Naive B cell (primary cell): ENCODE results near the gene ENTREP3. TPM values are rescaled to one million over a fixed set of nuclear protein-coding genes. Genes with fewer than 3 reads are reported as not detected.
"Not testable (repeated sequence)": the region's sequence is repeated elsewhere in the genome, so short reads cannot be mapped to it uniquely, and the experiment has no call there.

Source experiments
- ATAC-seq, 2 donors: fragments of 150-1000 bp; cut with Tn5 transposase; 2 replicates each; pipeline ENCODE4 v1.10.0; 2021; ENCODE audit warnings: low read depth in 2 of 2, mild to moderate bottlenecking in 2 of 2, moderate library complexity in 2 of 2
- DNase-seq: peaks from one replicate; pipeline ENCODE4 v3.0.0; 2022
- H3K27ac Mint-ChIP-seq, 6 donors: one replicate each; pipeline ENCODE4 v1.8.0; 2020 to 2022; ENCODE audit warnings: mild to moderate bottlenecking in 6 of 6, mixed read lengths in 6 of 6, moderate library complexity in 5 of 6, inconsistent platforms in 2 of 6
- H3K27me3 Mint-ChIP-seq, 3 donors: one replicate each; pipeline ENCODE4 v1.8.0; 2021 to 2022; ENCODE audit warnings: mixed read lengths in 3 of 3, mild to moderate bottlenecking in 1 of 3
- H3K36me3 Mint-ChIP-seq, 2 donors: one replicate each; pipeline ENCODE4 v1.8.0; 2020 to 2022; ENCODE audit warnings: mixed read lengths in 2 of 2, inconsistent platforms in 1 of 2, mild to moderate bottlenecking in 1 of 2
- H3K4me1 Mint-ChIP-seq, 3 donors: one replicate each; pipeline ENCODE4 v1.8.0; 2020 to 2022; ENCODE audit warnings: mixed read lengths in 3 of 3, inconsistent platforms in 1 of 3, mild to moderate bottlenecking in 1 of 3, moderate library complexity in 1 of 3
- H3K4me3 Mint-ChIP-seq, 8 donors: one replicate each; pipeline ENCODE4 v1.8.0; 2020 to 2022; ENCODE audit warnings: mild to moderate bottlenecking in 8 of 8, mixed read lengths in 8 of 8, moderate library complexity in 8 of 8, inconsistent platforms in 2 of 8
- H3K9me3 Mint-ChIP-seq, 7 donors: one replicate each; pipeline ENCODE4 v1.8.0; 2020 to 2022; ENCODE audit warnings: mixed read lengths in 7 of 7, mild to moderate bottlenecking in 5 of 7, inconsistent platforms in 2 of 7, moderate library complexity in 1 of 7
- polyA plus RNA-seq, 6 donors: library from polyadenylated mRNA; unstranded; fragments of 300-500 nt; fragmentation: Illumina TruSeq; gene quantifications; one replicate each; pipeline ENCODE4 v1.2.3, GENCODE V29; 2021; ENCODE audit warnings: low read depth in 6 of 6

The ENTREP3 gene
- polyA plus RNA-seq, 6 donors from 2014 or later, result 0.54 to 1.7 (median 1.2) TPM

DNA sequence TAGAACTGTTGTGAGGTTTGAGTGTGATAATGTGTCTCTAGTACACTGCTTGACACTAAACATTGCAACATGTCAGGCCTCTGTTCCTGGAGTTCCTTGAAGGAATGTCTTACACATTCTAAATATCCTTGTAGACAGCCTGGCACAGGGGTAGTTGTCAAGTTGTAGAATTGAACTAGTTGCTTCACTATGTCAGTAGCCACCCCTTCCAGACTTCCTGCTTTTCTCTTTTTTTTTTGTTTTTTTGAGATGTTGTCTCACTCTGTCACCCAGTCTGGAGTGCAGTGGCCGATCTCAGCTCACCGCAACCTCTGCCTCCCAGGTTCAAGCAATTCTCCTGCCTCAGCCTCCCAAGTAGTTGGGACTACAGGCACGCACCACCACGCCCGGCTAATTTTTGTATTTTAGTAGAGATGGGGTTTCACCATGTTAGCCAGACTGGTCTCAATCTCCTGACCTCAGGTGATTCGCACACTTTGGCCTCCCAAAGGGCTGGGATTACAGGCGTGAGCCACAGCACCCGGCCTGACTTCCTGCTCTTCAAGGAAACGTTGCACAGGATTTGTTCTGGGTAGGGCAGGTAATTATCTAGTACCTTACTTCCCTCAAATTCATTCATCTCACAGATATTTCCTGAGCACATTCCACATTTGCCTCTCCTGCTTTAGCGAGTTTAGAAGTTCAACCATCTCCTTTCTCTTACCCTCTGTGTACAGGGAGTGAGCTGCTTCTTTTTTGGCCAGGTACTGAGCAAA lies 34.9 kb downstream of the ENTREP3 start:
- not testable (repeated sequence) for H3K9me3 Mint-ChIP-seq, ATAC-seq, H3K36me3 Mint-ChIP-seq, H3K27ac Mint-ChIP-seq, H3K4me3 Mint-ChIP-seq, DNase-seq, H3K27me3 Mint-ChIP-seq
- peaks cover 16 to 32% (median 18%) of the 10 kb centered on the region in 3 donors for H3K4me1 Mint-ChIP-seq

DNA sequence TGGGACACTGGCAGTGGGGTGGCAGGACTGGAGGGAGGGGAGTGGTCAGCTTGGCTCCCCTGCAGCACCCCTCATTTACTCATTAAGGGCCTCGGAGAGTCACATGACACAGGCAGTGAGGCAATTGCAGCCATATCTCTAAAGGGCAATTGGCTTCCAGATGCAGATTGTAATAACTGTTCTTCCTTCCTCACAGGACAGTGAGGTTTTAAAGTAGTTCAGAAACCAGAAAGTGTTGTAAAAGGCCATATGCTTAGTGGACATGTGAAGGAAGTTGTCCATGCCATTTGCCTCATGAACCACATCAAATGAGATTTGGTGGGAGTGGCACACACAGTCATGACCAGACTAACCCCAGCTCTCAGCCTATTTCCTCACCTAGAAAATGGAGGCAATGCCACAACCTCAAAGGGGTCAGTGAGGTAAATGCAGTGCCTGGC lies 35.7 kb downstream of the ENTREP3 start:
- no peak for DNase-seq

DNA sequence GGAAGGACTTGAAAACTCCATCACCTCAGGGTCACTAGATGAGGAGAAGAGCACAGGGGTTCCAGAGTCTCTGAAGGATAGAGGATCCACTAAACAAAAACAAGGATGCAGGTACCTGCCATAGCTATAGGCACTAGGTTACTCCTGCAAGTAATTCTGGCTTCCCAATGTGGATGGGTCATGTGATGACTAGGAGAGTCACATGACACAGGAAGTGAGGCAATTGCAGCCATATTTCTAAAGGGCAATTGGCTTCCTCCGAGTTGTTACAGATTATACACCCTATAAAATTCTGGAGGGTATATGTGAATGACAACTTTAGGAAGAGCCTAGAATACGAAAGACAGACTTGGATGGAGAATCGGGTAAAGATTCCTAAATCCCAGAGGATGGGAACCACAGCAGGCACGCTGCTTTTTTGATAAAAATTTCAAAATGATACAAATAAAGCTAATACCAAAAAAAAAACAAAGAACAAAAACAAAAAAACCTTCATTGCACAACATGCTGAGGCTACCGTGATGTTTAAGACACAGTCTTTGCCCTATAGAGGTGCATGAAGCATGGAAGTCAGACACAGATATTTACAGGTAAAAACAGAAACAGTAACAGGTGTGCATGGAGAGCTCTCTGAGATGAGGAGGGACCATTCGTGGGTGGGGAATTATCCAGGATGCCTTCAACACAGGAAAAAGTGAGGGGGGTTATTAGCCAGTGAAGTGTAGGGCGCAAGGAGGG lies 36.3 kb downstream of the ENTREP3 start:
- ATAC-seq, result no peak
- Mint-ChIP-seq H3K36me3 (no peaks in the 10 kb centered on the region), H3K27ac (no peak overlapping the region), H3K4me3 (no peak overlapping the region), H3K4me1 (peaks cover 7 to 20% (median 10%) of the 10 kb centered on the region in 3 donors), H3K27me3 (no peaks in the 10 kb centered on the region), H3K9me3 (no peaks in the 10 kb centered on the region)
- no peak for DNase-seq

More for the DNA sequence above, 35.7 kb downstream of the ENTREP3 start:
- Mint-ChIP-seq H3K27me3 (no peaks in the 10 kb centered on the region), H3K27ac (no peak overlapping the region), H3K4me3 (no peak overlapping the region), H3K9me3 (no peaks in the 10 kb centered on the region), H3K36me3 (no peaks in the 10 kb centered on the region), H3K4me1 (peaks cover 12 to 26% (median 14%) of the 10 kb centered on the region in 3 donors)
- ATAC-seq, result no peak

DNA sequence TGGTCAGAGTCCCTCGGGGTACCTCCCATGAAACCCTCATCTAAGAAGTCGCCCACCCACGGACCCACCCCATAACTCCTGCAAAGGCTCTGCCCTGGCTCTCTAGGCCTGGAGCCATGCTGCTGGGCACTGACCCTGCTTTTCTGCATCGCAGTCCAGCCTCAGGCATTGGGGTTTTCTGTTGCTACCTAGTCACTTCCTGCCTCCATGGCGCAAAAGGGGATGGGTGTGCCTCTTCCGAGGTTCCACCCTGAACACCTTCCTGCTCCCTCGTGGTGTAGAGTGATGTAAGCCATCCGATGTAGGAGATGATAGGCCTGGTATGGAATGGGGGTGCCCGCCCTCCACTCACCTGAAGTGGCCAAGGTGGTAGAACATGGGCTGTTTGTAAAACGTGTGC lies 40.6 kb downstream of the ENTREP3 start:
- not testable (repeated sequence) for H3K9me3 Mint-ChIP-seq, H3K27ac Mint-ChIP-seq, ATAC-seq, H3K36me3 Mint-ChIP-seq, H3K4me3 Mint-ChIP-seq, H3K27me3 Mint-ChIP-seq, DNase-seq, H3K4me1 Mint-ChIP-seq

DNA sequence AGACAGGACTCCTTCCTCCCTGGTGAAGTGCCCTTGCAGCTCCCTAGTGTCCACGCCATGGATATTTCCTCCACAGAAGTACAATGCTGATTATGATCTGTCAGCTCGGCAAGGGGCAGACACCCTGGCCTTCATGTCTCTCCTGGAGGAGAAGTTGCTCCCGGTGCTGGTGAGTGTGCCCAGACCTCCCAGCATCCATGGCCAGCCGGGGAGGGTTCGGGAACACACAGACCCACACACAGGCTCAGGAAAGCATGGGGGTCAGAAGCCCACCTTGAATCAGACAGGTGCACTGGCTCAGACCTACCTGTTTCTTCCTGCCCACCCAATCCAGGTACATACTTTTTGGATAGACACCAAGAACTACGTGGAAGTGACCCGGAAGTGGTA lies 43.2 kb downstream of the ENTREP3 start:
- H3K36me3 Mint-ChIP-seq, DNase-seq, H3K27ac Mint-ChIP-seq, ATAC-seq, H3K4me3 Mint-ChIP-seq, H3K27me3 Mint-ChIP-seq, H3K9me3 Mint-ChIP-seq: not testable (repeated sequence)
- peaks cover 12 to 22% (median 17%) of the 10 kb centered on the region in 3 donors for H3K4me1 Mint-ChIP-seq

DNA sequence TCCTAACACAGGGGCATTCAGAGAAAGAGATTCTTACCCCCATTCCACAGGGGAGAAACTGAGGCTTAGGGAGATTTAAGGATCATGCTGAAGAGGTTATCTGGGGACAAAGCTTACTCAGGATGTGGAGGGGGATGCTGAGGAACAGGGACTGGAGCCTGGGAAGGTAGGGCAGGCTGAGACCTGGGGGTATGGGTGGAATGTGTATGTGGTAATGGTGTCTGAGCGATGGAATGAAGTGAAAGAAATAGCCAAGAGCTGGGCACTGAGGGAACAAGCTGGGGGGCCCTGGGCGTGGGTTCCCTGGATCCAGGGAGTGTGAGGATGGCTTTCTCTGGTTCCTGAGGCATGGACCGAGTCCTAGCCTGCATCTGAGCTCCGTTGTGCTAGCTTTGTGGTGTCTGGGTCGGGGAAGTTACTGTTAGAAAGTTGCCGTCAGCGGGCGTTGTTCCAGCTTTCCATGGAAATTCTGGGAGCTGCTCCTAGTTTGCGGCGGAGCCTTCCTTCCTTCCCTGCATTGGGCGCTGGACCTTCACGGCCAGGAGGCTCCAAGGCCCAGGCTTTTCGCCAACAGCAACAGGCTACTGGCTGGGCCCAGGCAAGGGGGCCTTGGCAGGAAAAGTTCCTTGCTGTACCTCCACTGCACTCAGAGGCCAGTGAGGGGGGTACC lies 43.8 kb downstream of the ENTREP3 start:
- ATAC-seq, H3K36me3 Mint-ChIP-seq, H3K27ac Mint-ChIP-seq, H3K27me3 Mint-ChIP-seq, H3K9me3 Mint-ChIP-seq, DNase-seq: not testable (repeated sequence)
- Mint-ChIP-seq H3K4me1 (peaks cover 17 to 26% (median 20%) of the 10 kb centered on the region in 3 donors), H3K4me3 (peak overlapping the region in 4 of 8 donors; percentile 30 to 95 (median 56))

DNA sequence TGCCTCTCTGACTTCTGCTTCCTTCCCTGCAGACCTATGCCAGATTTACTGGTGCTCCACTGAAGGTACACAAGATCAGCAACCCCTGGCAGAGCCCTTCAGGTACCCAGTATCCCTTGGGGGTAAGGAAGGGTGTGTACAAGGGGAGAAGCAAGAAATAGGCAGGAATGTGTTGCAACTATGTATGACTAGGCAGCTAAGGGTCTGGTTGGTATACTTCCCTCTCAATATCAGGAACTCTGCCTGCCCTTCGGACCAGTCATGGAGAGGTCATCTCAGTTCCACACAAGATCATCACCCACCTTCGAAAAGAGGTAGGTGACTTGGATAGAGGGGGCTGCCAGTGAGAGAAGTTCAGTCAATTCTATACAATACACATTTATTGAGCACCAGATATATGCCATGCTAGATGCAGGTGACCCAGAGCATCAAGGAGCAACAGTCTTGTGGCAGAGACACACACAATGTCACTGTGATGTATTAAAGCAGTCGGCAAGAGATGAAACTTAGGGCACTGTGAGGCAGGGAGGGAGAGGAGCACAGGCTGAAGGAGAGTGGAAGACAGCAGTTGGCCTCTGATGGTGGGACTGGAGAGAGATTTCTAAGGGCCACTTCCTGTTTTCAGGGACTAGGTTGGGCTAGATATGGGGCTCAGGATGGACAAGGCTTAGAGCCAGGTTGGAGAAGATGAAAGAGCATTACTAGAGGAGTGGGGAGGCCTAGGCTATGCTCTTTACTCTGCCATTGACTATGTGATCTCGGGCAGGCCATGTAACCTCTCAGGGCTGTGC lies 44.8 kb downstream of the ENTREP3 start:
- Mint-ChIP-seq H3K4me3 (peak overlapping the region; percentile 18 to 95 (median 51)), H3K4me1 (peaks cover 17 to 26% (median 20%) of the 10 kb centered on the region in 3 donors), H3K27ac (peak overlapping the region in 4 of 6 donors; percentile 14 to 42 (median 28)), H3K27me3 (no peaks in the 10 kb centered on the region), H3K9me3 (no peaks in the 10 kb centered on the region), H3K36me3 (no peaks in the 10 kb centered on the region)
- DNase-seq (no peak), ATAC-seq (no peak)

DNA sequence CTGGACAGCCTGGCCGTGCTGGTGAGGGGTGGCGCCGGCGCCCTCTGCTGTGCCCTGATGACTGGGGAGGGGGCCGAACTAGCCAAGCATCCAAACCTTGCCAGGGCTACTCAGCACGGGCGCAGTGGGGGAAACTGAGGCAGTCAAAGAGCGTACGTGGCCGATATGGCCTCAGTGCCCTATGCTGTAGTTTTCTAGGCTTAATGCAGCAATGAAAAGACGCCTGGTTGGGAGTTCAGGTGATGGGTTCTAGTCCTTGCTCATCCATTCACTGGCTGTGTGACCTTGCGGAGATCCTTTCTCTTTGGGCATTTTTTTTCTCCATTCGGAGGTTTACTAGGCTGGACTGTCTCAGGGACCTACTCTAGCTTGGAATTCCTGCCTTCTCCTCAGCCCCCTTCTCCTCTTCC lies 46.0 kb downstream of the ENTREP3 start:
- no peak for ATAC-seq
- no peak for DNase-seq
- Mint-ChIP-seq H3K27ac (peak overlapping the region; percentile 95 to 99 (median 98)), H3K27me3 (no peaks in the 10 kb centered on the region), H3K4me1 (peaks cover 17 to 26% (median 20%) of the 10 kb centered on the region in 3 donors), H3K4me3 (peak overlapping the region; percentile 87 to 96 (median 92)), H3K36me3 (no peaks in the 10 kb centered on the region), H3K9me3 (no peaks in the 10 kb centered on the region)

DNA sequence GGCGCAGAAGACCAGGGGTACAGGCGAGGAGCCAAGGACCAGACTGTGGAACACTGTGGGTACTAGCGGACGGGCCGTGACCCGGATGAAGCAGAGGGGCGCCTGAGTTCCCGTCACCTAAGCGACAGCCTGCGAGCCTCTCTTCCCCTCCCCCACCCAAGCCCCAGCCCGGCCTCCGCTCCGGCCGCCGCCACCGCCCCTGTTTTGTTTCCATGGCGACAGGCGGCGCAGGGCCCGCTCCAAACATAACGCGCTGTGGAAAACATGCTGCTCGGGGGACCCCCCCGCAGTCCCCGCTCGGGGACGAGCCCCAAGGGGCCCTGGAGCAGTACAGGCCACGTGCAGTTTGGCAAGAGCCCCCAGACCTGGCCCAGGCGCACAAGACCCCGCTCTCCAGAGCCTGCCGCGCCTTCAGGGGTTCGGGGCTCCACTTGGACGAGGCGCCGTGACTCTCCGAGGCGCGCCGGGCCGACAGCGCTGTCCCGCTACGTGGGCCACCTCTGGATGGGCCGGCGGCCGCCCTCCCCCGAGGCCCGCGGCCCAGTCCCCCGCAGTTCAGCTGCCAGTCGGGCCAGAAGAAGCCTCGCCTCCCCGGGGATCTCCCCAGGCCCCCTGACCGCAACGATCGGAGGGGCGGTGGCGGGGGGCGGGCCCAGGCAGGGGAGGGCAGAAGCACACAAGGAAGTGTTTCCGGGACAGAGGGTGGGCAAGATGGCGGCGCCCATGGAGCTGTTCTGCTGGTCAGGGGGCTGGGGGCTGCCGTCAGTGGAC lies 46.6 kb downstream of the ENTREP3 start, which contains the start of gene MTX1:
Gene MTX1 (plus strand): TSS at position 155 of the 771 bp plus-strand sequence. CDS start 110 bp downstream, at position 265.
- Mint-ChIP-seq H3K27me3 (no peaks in the 10 kb centered on the region), H3K9me3 (no peaks in the 10 kb centered on the region), H3K4me3 (peak within 1 kb of the TSS; percentile 87 to 96 (median 92)), H3K27ac (peak within 1 kb of the TSS; percentile 97 to 99 (median 98)), H3K4me1 (peaks cover 17 to 26% (median 20%) of the 10 kb centered on the region in 3 donors), H3K36me3 (no peaks in the 10 kb centered on the region)
- ATAC-seq, result peak; percentile 78 to 80
- peak; percentile 93 for DNase-seq

DNA sequence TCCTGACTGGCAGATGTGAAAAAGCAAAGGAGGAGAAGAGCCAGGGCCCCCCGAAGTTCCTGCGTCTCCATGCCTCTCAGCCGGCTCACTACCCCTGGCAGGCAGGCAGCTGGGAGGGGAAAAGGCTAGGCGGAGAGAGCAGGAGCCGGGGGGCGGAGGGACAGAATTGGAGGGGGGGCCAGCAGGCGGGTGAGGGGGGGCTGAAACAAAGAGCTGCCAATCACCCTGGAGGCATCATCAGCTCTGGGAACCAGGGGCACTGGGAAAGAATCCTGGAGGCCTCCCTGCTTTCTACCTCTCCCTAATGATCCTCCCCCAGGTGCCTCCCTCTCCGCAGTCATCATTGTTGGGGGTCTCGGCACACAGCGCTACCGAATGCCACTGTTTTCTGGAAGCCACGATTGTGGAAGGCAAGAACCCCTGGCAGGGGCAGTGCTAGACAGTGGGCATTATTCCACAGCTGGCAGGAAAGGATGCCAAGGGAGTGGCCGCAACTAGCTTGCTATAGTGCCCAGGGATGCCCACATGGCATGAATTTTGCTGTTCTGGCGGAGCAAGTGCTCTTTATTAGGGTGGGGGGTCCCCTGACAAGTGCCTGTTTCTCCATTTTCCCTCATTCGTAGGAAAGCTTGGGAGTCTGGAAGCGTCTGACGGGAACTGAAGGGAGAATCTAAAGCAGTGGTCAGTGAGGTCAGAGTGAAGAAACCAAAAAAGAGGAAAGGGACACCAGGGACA lies 47.3 kb downstream of the ENTREP3 start, which contains the start of gene THBS3:
Gene THBS3 (minus strand): TSS at position 92 of the 735 bp plus-strand sequence. CDS start 21 bp downstream, at position 71.
- Mint-ChIP-seq H3K4me1 (peaks cover 17 to 26% (median 20%) of the 10 kb centered on the region in 3 donors), H3K27ac (peak within 1 kb of the TSS; percentile 97 to 99 (median 98)), H3K27me3 (no peaks in the 10 kb centered on the region), H3K4me3 (peak within 1 kb of the TSS; percentile 87 to 96 (median 92)), H3K36me3 (no peaks in the 10 kb centered on the region), H3K9me3 (no peaks in the 10 kb centered on the region)
- ATAC-seq (no peak), DNase-seq (no peak)

DNA sequence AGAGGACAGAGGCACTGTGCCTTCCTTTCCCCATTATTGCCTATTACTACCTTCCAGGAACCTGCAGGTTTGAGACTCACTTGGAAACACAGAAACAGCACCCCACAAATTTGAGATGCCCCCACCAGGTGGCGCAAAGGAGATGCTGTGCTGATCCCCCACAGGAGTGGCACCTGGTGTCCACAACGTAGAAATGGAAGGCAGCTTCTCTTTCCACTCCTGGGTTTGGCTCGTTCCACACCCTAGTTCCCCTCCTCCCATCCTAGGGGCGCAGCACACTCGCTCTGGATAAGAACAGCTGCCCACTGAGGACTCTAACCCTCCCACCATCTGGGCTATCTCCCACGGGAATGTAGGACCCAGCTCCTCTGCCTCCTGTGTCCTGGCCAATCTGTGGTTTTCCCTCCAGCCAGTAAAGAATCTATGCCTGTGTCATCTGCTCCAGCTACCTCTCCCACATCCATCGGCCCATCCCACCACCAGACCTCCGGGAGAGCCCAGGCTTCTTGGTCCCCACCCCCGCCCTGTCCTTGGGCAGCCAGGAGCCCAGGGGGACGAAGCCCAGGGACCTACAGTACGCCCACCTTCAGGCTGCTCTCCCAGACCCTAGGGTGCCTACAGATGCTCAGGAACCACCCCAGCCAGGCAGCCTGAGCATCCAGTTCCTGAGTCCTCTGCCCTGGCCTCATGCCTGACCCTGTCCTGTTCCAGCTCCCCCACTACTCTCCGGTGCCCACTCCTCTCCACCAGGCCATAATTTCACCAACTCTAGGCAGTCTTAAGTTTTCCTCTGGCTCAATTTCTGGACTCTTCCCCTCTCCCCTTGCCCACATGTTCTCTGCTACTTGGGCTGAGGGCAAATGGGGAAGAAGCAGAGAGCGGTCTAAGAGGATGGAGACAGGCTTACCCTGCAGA lies 48.1 kb downstream of the ENTREP3 start:
- Mint-ChIP-seq H3K4me1 (peaks cover 17 to 26% (median 20%) of the 10 kb centered on the region in 3 donors), H3K4me3 (peak overlapping the region; percentile 55 to 95 (median 81)), H3K27ac (peak overlapping the region; percentile 86 to 99 (median 96)), H3K9me3 (no peaks in the 10 kb centered on the region), H3K36me3 (no peaks in the 10 kb centered on the region), H3K27me3 (no peaks in the 10 kb centered on the region)
- DNase-seq, result peak; percentile 86
- ATAC-seq, result peak; percentile 29 to 39
